22Rv1 (cell line): ENCODE data around the gene NPAT.

Experiments
- CTCF ChIP-seq: fragments of 450-650 bp; IDR thresholded peaks from 2 replicates; pipeline ENCODE4 v1.5.1; 2017; ENCODE audit warnings: mild to moderate bottlenecking
- ZFX ChIP-seq: fragments of 450-650 bp; IDR thresholded peaks from 2 replicates; pipeline ENCODE4 v1.6.1; 2017; ENCODE audit warnings: antibody characterized with exemption, borderline replicate concordance

DNA sequence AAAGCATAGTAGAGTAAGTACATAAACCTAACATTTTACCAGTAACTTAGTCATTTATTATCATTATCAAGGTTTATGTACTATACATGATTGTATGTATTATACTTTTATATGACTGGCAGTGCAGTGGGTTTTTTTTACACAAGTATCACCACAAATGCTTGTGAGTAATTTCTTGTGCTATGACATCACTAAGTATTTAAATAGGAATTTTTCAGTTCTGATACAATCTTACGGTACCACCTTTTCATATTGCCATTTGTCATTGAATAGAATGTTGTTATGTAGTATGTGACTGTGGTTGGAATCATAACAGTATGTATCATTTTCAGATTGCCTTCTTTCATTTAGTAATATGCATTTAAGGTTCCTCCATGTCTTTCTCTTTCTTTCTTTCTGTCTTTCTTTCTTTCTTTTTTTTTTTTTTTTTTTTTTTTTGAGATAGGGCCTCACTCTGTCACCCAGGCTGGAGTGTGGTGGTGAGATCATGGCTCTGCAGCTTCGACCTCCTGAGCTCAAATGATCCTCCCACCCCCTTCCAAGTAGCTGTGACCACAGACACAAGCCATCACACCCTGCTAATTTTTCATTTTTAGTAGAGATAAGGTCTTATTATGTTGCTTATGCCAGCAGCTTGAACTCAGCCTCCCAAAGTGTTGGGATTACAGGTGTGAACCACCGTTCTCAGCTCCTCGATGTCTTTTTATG lies 19.0 kb upstream of the NPAT start:
- no peak for TF ChIP-seq CTCF
- no peak for TF ChIP-seq ZFX
